Measurements from ENCODE around the gene SPACA9. TPM values are rescaled to one million over a fixed set of nuclear protein-coding genes. Genes with fewer than 3 reads are reported as not detected.
A peak's percentile ranks its signal among the peaks of the same experiment; 100 is the strongest.

Gene SPACA9
- total and polyA plus RNA-seq, 10 donors: 1.1 to 5.6 (median 2.5) TPM

DNA sequence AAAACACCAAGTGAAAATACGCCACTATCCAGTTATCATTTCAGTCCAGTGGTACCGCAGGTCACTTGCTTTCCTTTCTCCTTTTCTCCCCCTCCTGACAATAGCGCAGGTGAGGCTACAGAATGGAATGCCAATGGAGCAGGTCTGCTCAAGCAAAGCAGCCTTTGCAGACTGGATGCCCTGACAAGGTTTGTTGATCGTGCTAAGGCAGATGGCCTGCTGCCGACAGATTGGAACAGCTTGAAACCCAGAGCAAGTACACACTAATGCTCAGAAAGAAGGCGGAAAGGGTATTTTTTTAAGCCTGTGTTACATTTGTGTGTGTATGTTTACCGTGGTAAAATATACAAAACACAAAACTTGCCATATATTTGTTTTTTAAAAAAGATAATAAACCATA, 19.4 kb downstream of the SPACA9 start:
- Histone ChIP-seq H3K4me3 (no peak overlapping the region), H3K9me3 (no peaks in the 10 kb centered on the region), H3K27me3 (replicated peaks in 1 of 7) (no peaks in the 10 kb centered on the region), H3K4me1 (peaks cover 0 to 20% (median 3%) of the 10 kb centered on the region in 6 donors), H3K27ac (no peak overlapping the region), H3K36me3 (peaks cover 0 to 94% (median 68%) of the 10 kb centered on the region in 6 donors)
- TF ChIP-seq POLR2AphosphoS5 (IDR thresholded peaks at IDR 0.05) (no peak), CTCF (IDR thresholded peaks at IDR 0.05 in 8 of 11, conservative IDR thresholded peaks at IDR 0.05 in 3 of 11) (no peak), POLR2A (IDR thresholded peaks at IDR 0.05) (no peak)
- intact Hi-C loops (cut with DNase I; ENCODE audit: low total_unique reads): no loop called here
- WGBS, 5 donors: 95 to 99% (median 96%) methylated on average over 7 of the region's 7 CpGs
- no peak for DNase-seq

DNA sequence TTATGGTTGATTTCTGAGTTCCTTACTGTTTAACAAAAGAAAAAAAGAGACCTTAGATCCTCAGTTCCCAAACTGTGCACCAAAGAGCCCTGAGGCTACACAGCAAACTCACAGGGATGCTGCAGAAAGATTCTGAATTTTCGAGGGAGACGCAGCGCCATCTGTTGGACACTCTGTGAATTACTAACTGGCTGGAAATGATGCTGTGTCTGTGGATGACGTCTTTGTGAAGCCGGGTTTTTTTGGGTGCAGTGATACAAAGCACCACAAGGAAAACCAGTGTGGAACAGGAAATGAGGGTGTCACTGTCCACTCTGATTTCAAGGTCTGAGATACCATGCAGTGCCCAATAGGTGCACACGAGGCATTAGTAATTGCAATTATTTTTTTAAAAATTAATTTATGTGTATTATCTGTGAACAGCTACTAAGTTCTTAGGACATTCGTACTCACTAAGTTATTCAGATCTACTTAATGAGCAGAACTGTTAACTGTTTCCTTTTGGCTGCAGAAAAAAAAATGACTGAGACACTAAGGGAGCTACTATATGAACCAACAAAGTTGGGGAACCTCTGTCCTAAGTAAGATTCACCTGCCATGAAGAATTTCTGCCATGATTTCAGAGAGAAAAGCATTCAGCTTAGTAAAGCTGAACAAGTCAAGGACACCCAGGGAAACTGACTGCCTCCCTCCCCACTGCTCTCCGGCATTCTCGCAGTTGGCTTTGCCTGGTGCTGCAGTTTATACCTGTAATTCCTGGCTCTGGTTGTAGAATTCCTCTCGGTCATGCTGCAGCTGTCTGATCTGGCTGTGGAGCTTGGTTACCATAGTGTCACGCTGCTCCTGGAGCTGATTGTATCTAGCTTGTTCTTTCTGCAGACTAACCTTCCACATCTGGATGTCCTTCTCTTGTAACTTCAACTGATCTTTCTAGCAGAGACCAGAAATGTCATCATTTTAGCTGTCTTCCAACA, 23.4 kb downstream of the SPACA9 start:
- peak overlapping the region in 1 of 8 donors; percentile 4 for H3K27ac ChIP-seq
- peaks cover 0 to 17% (median 3%) of the 10 kb centered on the region in 6 donors for H3K4me1 ChIP-seq
- peak; percentile 78 for DNase-seq
- H3K9me3 ChIP-seq: no peaks in the 10 kb centered on the region
- intact Hi-C loops (cut with DNase I; ENCODE audit: low total_unique reads): no loop called here
- TF ChIP-seq CTCF (IDR thresholded peaks at IDR 0.05 in 8 of 11, conservative IDR thresholded peaks at IDR 0.05 in 3 of 11): peak; percentile 86 to 96 (median 93)
- no peak for TF ChIP-seq POLR2A (IDR thresholded peaks at IDR 0.05)
- peak in 1 of 3 donors; percentile 37 for TF ChIP-seq POLR2AphosphoS5 (IDR thresholded peaks at IDR 0.05)
- WGBS, 5 donors: 44 to 48% (median 46%) methylated on average over 11 of the region's 11 CpGs
- no peak overlapping the region for H3K4me3 ChIP-seq
- no peaks in the 10 kb centered on the region for H3K27me3 ChIP-seq (replicated peaks in 1 of 7)
- peaks cover 0 to 97% (median 78%) of the 10 kb centered on the region in 6 donors for H3K36me3 ChIP-seq

GRCh38 chr9:132903574-132904492, 25.1 kb downstream of the SPACA9 start:
- no peaks in the 10 kb centered on the region for H3K27me3 ChIP-seq (replicated peaks in 1 of 7)
- no peak overlapping the region for H3K27ac ChIP-seq
- intact Hi-C loops (cut with DNase I; ENCODE audit: low total_unique reads): no loop called here
- H3K4me3 ChIP-seq: no peak overlapping the region
- WGBS, 5 donors: 82 to 92% (median 92%) methylated on average over 13 of the region's 13 CpGs
- peaks cover 0 to 95% (median 67%) of the 10 kb centered on the region in 6 donors for H3K36me3 ChIP-seq
- H3K9me3 ChIP-seq: no peaks in the 10 kb centered on the region
- TF ChIP-seq POLR2AphosphoS5 (IDR thresholded peaks at IDR 0.05): no peak
- no peak for TF ChIP-seq CTCF (IDR thresholded peaks at IDR 0.05 in 8 of 11, conservative IDR thresholded peaks at IDR 0.05 in 3 of 11)
- TF ChIP-seq POLR2A (IDR thresholded peaks at IDR 0.05): no peak
- H3K4me1 ChIP-seq: peaks cover 0 to 21% (median 3%) of the 10 kb centered on the region in 6 donors
- no peak for DNase-seq
